ENCODE results near the gene ZNHIT2. TPM values are rescaled to one million over a fixed set of nuclear protein-coding genes. Genes with fewer than 3 reads are reported as not detected.

ZNHIT2 gene
- polyA plus RNA-seq (2013) = 5.8 and 5.9 TPM in 2 replicates

DNA sequence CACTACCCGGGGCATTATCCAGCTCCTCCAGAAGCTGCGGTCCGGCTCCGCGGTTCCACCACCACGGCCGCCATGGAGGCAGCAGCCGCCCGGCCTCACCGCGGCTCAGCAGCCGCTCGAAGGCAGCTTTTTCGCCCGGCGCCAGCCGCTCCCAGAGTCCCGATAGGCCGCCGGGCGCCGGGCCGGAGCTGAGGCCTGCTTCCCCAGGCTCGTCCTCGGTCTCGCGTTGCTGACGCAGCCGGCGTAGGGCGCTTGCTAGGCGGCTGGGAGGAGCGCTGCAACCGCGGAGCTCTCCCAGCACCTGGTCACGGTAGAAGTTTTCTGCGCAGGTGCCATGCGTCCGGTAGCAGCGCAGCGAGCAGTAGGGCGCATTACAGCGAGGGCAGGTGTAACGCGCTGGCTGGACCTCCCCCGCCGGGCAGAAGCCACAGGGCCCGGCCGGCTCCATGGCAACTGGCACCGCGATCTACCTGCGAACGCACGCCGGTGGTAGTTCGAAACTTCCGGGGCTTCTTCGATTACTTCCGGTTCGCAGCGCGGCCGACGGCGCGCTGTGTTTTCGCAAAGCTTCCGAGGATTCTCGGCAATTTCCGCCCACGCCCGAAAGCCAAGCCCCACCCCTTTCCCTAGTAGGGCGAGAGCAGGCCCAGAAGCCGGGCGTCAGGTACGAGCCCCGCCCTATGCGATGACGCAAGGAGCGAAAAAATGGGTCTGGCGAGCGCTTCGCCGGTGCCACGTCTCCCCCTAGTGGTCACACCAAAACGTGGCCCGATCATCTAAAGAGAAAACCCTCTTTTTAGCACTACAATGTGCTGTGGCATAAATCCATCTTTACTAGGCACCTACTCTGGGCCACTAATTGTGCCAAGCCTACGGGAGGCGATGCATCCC lies at the start of gene ZNHIT2:
ZNHIT2 (minus strand) TSS at position 496 of the 891 bp plus-strand sequence; CDS start at position 448, 48 bp downstream.
- Histone ChIP-seq H3K27me3 (ENCODE audit: insufficient read depth, low read length) (no peaks in the 10 kb centered on the region), H2AK5ac (ENCODE audit: low read length) (peak within 1 kb of the TSS; percentile 73), H3K27ac (ENCODE audit: low read depth, low read length) (peak within 1 kb of the TSS; percentile 63), H4K12ac (ENCODE audit: low read depth, low read length) (peak within 1 kb of the TSS; percentile 94), H4K91ac (ENCODE audit: low read depth, low read length) (peak within 1 kb of the TSS; percentile 74), H3K4me3 (ENCODE audit: low read depth, low read length) (peak within 1 kb of the TSS; percentile 86), H3K79me2 (ENCODE audit: control insufficient read depth, insufficient read depth, low read length, poor library complexity) (peaks cover 26% of the 10 kb centered on the region), H3K36me3 (ENCODE audit: control insufficient read depth in 1 of 2, insufficient read depth in 2 of 2, low read length in 2 of 2) (peaks cover 38 to 47% of the 10 kb centered on the region in 2 experiments), H3K18ac (ENCODE audit: low read length) (peak within 1 kb of the TSS; percentile 50), H3K14ac (ENCODE audit: low read length) (peak within 1 kb of the TSS; percentile 78), H2AFZ (ENCODE audit: insufficient read depth, low read length, poor library complexity) (peak within 1 kb of the TSS; percentile 82), H2BK12ac (ENCODE audit: low read length) (no peak within 1 kb of the TSS), H2BK5ac (ENCODE audit: low read depth, low read length, poor library complexity) (peak within 1 kb of the TSS; percentile 12), H2BK120ac (ENCODE audit: insufficient read depth, low read length, poor library complexity) (peak within 1 kb of the TSS; percentile 40), H4K8ac (ENCODE audit: low read depth, low read length) (peak within 1 kb of the TSS; percentile 95), H3K4ac (ENCODE audit: low read depth, low read length) (peak within 1 kb of the TSS; percentile 74), H3K4me2 (ENCODE audit: low read length) (peak within 1 kb of the TSS; percentile 90), H3K9me3 (ENCODE audit: insufficient read depth, low read depth, low read length) (no peaks in the 10 kb centered on the region), H3K4me1 (ENCODE audit: control insufficient read depth in 1 of 2, insufficient read depth in 2 of 2, low read length in 2 of 2) (peaks cover 14 to 19% of the 10 kb centered on the region in 2 experiments), H3K79me1 (ENCODE audit: low read length) (peaks cover 19% of the 10 kb centered on the region), H3K9ac (ENCODE audit: low read length) (peak within 1 kb of the TSS; percentile 93), H3K23ac (ENCODE audit: low read length) (no peak within 1 kb of the TSS)
- DNase-seq = peak; percentile 99 to 100
- no CpG with 5 or more reads among the region's 89 CpGs for WGBS (ENCODE audit: extremely low coverage, insufficient coverage, insufficient read length)

DNA sequence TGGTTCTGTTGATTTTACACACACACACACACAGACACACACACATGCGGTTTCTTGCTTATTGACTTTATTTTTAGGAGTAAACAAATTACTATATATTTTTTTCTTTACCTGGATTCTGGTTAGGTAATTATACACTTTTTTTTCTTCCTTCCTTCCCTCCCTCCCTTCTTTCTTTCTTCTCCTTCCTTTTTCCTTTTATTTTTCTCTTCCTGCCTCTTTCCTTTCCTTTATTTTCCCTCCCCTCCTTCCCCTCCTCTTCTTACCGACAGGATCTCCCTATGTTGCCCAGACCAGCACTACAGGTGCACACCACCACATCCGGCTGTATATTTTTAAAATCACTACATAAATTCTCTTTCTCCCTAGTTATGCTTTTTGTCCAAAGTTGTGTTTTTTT lies 49.4 kb upstream of the ZNHIT2 start:
- no peak overlapping the region for H4K91ac ChIP-seq (ENCODE audit: low read depth, low read length)
- H2AK5ac ChIP-seq (ENCODE audit: low read length) = no peak overlapping the region
- H4K8ac ChIP-seq (ENCODE audit: low read depth, low read length) = no peak overlapping the region
- no peak overlapping the region for H4K12ac ChIP-seq (ENCODE audit: low read depth, low read length)
- no peaks in the 10 kb centered on the region for H3K9me3 ChIP-seq (ENCODE audit: insufficient read depth, low read depth, low read length)
- H3K18ac ChIP-seq (ENCODE audit: low read length) = no peak overlapping the region
- H3K4me3 ChIP-seq (ENCODE audit: low read depth, low read length) = no peak overlapping the region
- peaks cover 7% of the 10 kb centered on the region in 2 experiments for H3K4me1 ChIP-seq (ENCODE audit: control insufficient read depth in 1 of 2, insufficient read depth in 2 of 2, low read length in 2 of 2)
- no peaks in the 10 kb centered on the region for H3K36me3 ChIP-seq (ENCODE audit: control insufficient read depth in 1 of 2, insufficient read depth in 2 of 2, low read length in 2 of 2)
- H3K23ac ChIP-seq (ENCODE audit: low read length) = no peak overlapping the region
- no peak overlapping the region for H2AFZ ChIP-seq (ENCODE audit: insufficient read depth, low read length, poor library complexity)
- no peak for DNase-seq
- no peak overlapping the region for H2BK12ac ChIP-seq (ENCODE audit: low read length)
- no CpG with 5 or more reads among the region's 3 CpGs for WGBS (ENCODE audit: extremely low coverage, insufficient coverage, insufficient read length)
- H3K14ac ChIP-seq (ENCODE audit: low read length) = no peak overlapping the region
- H3K9ac ChIP-seq (ENCODE audit: low read length) = no peak overlapping the region
- no peak overlapping the region for H2BK120ac ChIP-seq (ENCODE audit: insufficient read depth, low read length, poor library complexity)
- H3K79me1 ChIP-seq (ENCODE audit: low read length) = peaks cover 5% of the 10 kb centered on the region
- no peaks in the 10 kb centered on the region for H3K79me2 ChIP-seq (ENCODE audit: control insufficient read depth, insufficient read depth, low read length, poor library complexity)
- H3K27ac ChIP-seq (ENCODE audit: low read depth, low read length) = no peak overlapping the region
- no peak overlapping the region for H2BK5ac ChIP-seq (ENCODE audit: low read depth, low read length, poor library complexity)
- H3K27me3 ChIP-seq (ENCODE audit: insufficient read depth, low read length) = no peaks in the 10 kb centered on the region
- no peak overlapping the region for H3K4ac ChIP-seq (ENCODE audit: low read depth, low read length)
- no peak overlapping the region for H3K4me2 ChIP-seq (ENCODE audit: low read length)

DNA sequence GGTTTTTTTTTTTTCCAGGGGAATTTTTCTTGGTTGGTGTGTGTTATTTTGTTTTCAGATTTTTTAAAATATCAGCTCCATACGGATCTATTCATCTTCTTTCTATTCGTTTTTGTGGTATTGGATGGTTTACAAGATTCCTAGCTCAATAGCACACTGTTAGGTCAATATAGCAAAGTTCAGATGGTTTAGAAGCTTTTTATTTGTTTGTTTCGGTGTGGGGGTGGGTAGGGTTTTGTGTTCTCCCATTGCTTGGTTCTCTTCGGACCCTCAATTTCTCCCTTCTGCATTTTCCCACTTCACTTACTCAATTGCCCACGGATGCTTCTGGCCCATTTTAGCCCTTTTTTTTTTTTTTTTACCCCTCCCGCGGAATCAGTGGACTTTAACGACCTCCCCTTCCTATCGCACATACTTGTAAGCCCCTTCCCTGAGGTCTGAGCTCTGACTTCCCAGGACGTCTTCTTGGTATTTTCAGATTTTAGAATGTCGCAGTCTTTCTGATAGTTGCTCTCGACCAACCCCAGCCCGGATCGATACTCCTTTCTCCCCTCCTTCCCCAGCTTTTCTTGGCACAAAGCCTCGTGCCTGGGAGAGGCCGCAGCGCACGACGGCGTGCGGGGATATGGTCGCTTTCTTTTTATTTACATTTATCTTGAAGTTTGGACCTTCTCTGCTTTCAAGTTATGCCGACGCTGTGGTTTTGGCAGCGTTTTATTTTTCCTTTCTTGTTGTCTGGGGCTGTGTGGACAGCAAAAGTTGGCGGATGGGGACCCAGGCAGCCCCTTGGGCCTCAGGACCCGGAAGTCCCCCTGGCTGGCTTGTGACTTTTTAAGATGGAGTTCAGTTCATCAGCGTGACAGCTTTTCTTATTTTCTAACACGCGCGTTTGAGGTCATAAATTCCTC lies 48.2 kb upstream of the ZNHIT2 start:
- Histone ChIP-seq H4K91ac (ENCODE audit: low read depth, low read length) (no peak overlapping the region), H3K18ac (ENCODE audit: low read length) (no peak overlapping the region), H3K14ac (ENCODE audit: low read length) (no peak overlapping the region), H2AK5ac (ENCODE audit: low read length) (no peak overlapping the region), H4K12ac (ENCODE audit: low read depth, low read length) (no peak overlapping the region), H3K79me2 (ENCODE audit: control insufficient read depth, insufficient read depth, low read length, poor library complexity) (no peaks in the 10 kb centered on the region), H3K4me2 (ENCODE audit: low read length) (no peak overlapping the region), H3K23ac (ENCODE audit: low read length) (no peak overlapping the region), H3K9me3 (ENCODE audit: insufficient read depth, low read depth, low read length) (no peaks in the 10 kb centered on the region), H3K79me1 (ENCODE audit: low read length) (peaks cover 5% of the 10 kb centered on the region), H2AFZ (ENCODE audit: insufficient read depth, low read length, poor library complexity) (no peak overlapping the region), H2BK120ac (ENCODE audit: insufficient read depth, low read length, poor library complexity) (no peak overlapping the region), H2BK12ac (ENCODE audit: low read length) (no peak overlapping the region), H4K8ac (ENCODE audit: low read depth, low read length) (no peak overlapping the region), H3K27me3 (ENCODE audit: insufficient read depth, low read length) (no peaks in the 10 kb centered on the region), H3K27ac (ENCODE audit: low read depth, low read length) (no peak overlapping the region), H3K9ac (ENCODE audit: low read length) (no peak overlapping the region), H3K4me1 (ENCODE audit: control insufficient read depth in 1 of 2, insufficient read depth in 2 of 2, low read length in 2 of 2) (peaks cover 7 to 8% of the 10 kb centered on the region in 2 experiments), H3K36me3 (ENCODE audit: control insufficient read depth in 1 of 2, insufficient read depth in 2 of 2, low read length in 2 of 2) (no peaks in the 10 kb centered on the region), H3K4me3 (ENCODE audit: low read depth, low read length) (no peak overlapping the region), H2BK5ac (ENCODE audit: low read depth, low read length, poor library complexity) (no peak overlapping the region), H3K4ac (ENCODE audit: low read depth, low read length) (no peak overlapping the region)
- no CpG with 5 or more reads among the region's 31 CpGs for WGBS (ENCODE audit: extremely low coverage, insufficient coverage, insufficient read length)
- no peak for DNase-seq

DNA sequence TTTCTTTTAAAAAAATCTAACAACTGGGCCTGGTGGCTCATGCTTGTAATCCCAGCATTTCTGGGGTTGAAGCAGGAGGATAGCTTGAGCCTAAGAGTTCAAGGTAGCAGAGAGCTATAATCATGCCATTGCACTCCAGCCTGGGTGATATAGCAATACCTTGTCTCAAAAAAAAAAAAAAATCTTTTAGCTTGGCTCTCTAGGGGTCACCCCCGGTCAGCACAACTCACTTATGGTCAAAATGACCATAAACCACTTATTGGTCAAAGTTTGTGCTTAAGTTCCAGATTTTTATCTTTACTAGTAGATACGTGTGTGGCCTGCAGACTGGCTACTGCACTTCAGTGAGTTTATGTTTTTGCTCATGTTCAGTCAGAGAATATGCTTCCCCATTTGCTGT lies 46.2 kb upstream of the ZNHIT2 start:
- no peak overlapping the region for H3K4ac ChIP-seq (ENCODE audit: low read depth, low read length)

More for the DNA sequence above, 46.2 kb upstream of the ZNHIT2 start:
- H4K12ac ChIP-seq (ENCODE audit: low read depth, low read length) = no peak overlapping the region
- H3K4me3 ChIP-seq (ENCODE audit: low read depth, low read length) = no peak overlapping the region
- no peak overlapping the region for H2AFZ ChIP-seq (ENCODE audit: insufficient read depth, low read length, poor library complexity)
- no peak overlapping the region for H3K23ac ChIP-seq (ENCODE audit: low read length)
- H2AK5ac ChIP-seq (ENCODE audit: low read length) = no peak overlapping the region
- peaks cover 2% of the 10 kb centered on the region in 2 experiments for H3K4me1 ChIP-seq (ENCODE audit: control insufficient read depth in 1 of 2, insufficient read depth in 2 of 2, low read length in 2 of 2)
- H2BK5ac ChIP-seq (ENCODE audit: low read depth, low read length, poor library complexity) = no peak overlapping the region
- no peaks in the 10 kb centered on the region for H3K36me3 ChIP-seq (ENCODE audit: control insufficient read depth in 1 of 2, insufficient read depth in 2 of 2, low read length in 2 of 2)
- H2BK12ac ChIP-seq (ENCODE audit: low read length) = no peak overlapping the region
- H3K27me3 ChIP-seq (ENCODE audit: insufficient read depth, low read length) = no peaks in the 10 kb centered on the region
- no CpG with 5 or more reads among the region's 2 CpGs for WGBS (ENCODE audit: extremely low coverage, insufficient coverage, insufficient read length)
- no peak overlapping the region for H3K14ac ChIP-seq (ENCODE audit: low read length)
- H4K8ac ChIP-seq (ENCODE audit: low read depth, low read length) = no peak overlapping the region
- no peak overlapping the region for H3K4me2 ChIP-seq (ENCODE audit: low read length)
- no peak overlapping the region for H3K9ac ChIP-seq (ENCODE audit: low read length)
- no peak overlapping the region for H3K18ac ChIP-seq (ENCODE audit: low read length)
- H3K79me1 ChIP-seq (ENCODE audit: low read length) = no peaks in the 10 kb centered on the region
- H3K9me3 ChIP-seq (ENCODE audit: insufficient read depth, low read depth, low read length) = no peaks in the 10 kb centered on the region
- H4K91ac ChIP-seq (ENCODE audit: low read depth, low read length) = no peak overlapping the region
- no peak overlapping the region for H2BK120ac ChIP-seq (ENCODE audit: insufficient read depth, low read length, poor library complexity)
- no peaks in the 10 kb centered on the region for H3K79me2 ChIP-seq (ENCODE audit: control insufficient read depth, insufficient read depth, low read length, poor library complexity)
- DNase-seq = no peak
- no peak overlapping the region for H3K27ac ChIP-seq (ENCODE audit: low read depth, low read length)

Data from trophoblast cell (in vitro differentiated cells and primary cell).